ENCODE data around the gene BCL2L15. TPM values are rescaled to one million over a fixed set of nuclear protein-coding genes. Genes with fewer than 3 reads are reported as not detected.

Gene BCL2L15
- total and polyA plus RNA-seq, 2 of the 13 experiments (the other 11 are each of a cell fraction or from before 2014, with no cell fraction given), result 0.03 to 0.27 TPM

DNA sequence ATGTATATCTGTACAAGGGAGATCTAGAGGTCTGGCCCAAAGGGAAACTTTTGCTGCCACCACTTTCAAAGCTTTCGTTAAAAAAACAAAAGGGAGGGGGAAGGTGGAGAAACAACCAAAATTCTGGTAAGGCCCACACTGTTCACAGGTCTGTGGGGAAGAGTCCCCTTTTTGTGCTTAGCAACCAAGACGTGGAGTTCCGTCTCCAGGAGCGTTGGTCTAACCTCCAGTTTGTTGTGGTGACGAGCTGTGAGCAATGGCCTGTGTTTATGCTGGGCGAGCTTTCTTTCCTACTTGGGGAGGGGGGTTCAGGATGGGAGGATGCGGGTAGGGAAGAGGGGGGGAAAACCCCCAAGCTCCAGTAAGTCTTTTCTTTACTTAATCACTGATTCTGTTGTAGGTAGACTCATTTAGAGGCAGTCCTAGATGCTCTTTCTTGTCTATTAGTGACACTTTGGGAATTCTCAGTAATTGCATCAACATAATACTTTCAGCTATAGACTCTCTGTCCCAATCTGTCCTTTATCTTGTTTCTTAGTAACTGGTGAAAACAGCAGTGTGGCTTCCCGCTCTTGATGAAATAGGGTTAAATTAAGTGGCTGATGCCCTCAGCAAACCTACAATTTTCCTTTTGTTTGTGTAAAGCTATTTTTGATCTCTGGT, 43.2 kb upstream of the BCL2L15 start:
- Histone ChIP-seq H3K9ac (ENCODE audit: insufficient read depth, low read depth, low read length) (peak overlapping the region; percentile 96), H3K79me2 (ENCODE audit: insufficient read depth, low read length) (peaks cover 58% of the 10 kb centered on the region), H3K9me3 (ENCODE audit: low read length) (no peaks in the 10 kb centered on the region), H2AFZ (ENCODE audit: low read length) (no peak overlapping the region), H3K27me3 (ENCODE audit: control insufficient read depth in 1 of 2, insufficient read depth in 2 of 2, low read length in 2 of 2) (no peaks in the 10 kb centered on the region; a peak in 1 of 5 replicates), H3K36me3 (replicated peaks in 1 of 2; ENCODE audit: control insufficient read depth in 1 of 2, insufficient read depth in 2 of 2, low read length in 2 of 2) (no peaks in the 10 kb centered on the region), H3K4me3 (replicated peaks in 1 of 3; ENCODE audit: insufficient read depth in 1 of 3, low read depth in 2 of 3, low read length in 3 of 3) (peak overlapping the region; percentile 90 to 99 (median 99)), H3K27ac (ENCODE audit: extremely low read length, insufficient read depth, low read length) (peak overlapping the region; percentile 99), H3K4me1 (ENCODE audit: insufficient read depth, low read length) (peaks cover 58% of the 10 kb centered on the region), H4K20me1 (ENCODE audit: insufficient read depth, low read length) (peaks cover 17% of the 10 kb centered on the region), H3K4me2 (ENCODE audit: low read depth, low read length) (peak overlapping the region; percentile 81)
- ChIA-PET CTCF (ENCODE audit: low intra/inter-chr PET ratio, low total read pairs) (no interaction called here), POLR2A (interaction anchor here (1.2 to 4.4 kb wide), 7 partner anchors 9 to 171 kb away, joined by 3 to 102 read pairs (median 10); partner anchors contain the start of genes AP4B1, DCLRE1B, PHTF1 and RSBN1)
- BruUV-seq (replicated peaks), result no TSS peak
- in situ Hi-C loops (cut with HindIII; ENCODE audit: extremely low pct_ligation_motif_present, low pct_unique_long_range_greater_than_20kb), result no loop called here
- ATAC-seq (no peak; the same call in 2 of the 3 replicates), DNase-seq (ENCODE audit: low spot score) (peak; percentile 20), FAIRE-seq (no peak)
- 1% methylated on average over 8 of the region's 8 CpGs for WGBS (ENCODE audit: low lambda C conversion rate)
- intact Hi-C loops (cut with micrococcal nuclease; ENCODE audit: unreplicated experiment), result loop anchor here (2.0 kb wide), 1 partner anchor 18 kb away; no protein-coding TSS in a partner anchor
- TF ChIP-seq, protein P1, sequence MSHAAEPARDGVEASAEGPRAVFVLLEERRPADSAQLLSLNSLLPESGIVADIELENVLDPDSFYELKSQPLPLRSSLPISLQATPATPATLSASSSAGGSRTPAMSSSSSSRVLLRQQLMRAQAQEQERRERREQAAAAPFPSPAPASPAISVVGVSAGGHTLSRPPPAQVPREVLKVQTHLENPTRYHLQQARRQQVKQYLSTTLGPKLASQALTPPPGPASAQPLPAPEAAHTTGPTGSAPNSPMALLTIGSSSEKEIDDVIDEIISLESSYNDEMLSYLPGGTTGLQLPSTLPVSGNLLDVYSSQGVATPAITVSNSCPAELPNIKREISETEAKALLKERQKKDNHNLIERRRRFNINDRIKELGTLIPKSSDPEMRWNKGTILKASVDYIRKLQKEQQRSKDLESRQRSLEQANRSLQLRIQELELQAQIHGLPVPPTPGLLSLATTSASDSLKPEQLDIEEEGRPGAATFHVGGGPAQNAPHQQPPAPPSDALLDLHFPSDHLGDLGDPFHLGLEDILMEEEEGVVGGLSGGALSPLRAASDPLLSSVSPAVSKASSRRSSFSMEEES (CRISPR knock-in tag; IDR thresholded peaks at IDR 0.05), result no peak
- TF ChIP-seq ZFP36L2 (CRISPR knock-in tag; IDR thresholded peaks at IDR 0.05), result no peak
- TF ChIP-seq ZNF792 (CRISPR knock-in tag; IDR thresholded peaks at IDR 0.05), result no peak
- no peak for TF ChIP-seq ZBTB42 (CRISPR knock-in tag; IDR thresholded peaks at IDR 0.05)
- TF ChIP-seq, protein P2, sequence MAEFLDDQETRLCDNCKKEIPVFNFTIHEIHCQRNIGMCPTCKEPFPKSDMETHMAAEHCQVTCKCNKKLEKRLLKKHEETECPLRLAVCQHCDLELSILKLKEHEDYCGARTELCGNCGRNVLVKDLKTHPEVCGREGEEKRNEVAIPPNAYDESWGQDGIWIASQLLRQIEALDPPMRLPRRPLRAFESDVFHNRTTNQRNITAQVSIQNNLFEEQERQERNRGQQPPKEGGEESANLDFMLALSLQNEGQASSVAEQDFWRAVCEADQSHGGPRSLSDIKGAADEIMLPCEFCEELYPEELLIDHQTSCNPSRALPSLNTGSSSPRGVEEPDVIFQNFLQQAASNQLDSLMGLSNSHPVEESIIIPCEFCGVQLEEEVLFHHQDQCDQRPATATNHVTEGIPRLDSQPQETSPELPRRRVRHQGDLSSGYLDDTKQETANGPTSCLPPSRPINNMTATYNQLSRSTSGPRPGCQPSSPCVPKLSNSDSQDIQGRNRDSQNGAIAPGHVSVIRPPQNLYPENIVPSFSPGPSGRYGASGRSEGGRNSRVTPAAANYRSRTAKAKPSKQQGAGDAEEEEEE (CRISPR knock-in tag; IDR thresholded peaks at IDR 0.05; ENCODE audit: borderline replicate concordance), result no peak
- no peak for TF ChIP-seq KLF15 (CRISPR knock-in tag; IDR thresholded peaks at IDR 0.05; ENCODE audit: borderline replicate concordance)
- TF ChIP-seq, protein P3, sequence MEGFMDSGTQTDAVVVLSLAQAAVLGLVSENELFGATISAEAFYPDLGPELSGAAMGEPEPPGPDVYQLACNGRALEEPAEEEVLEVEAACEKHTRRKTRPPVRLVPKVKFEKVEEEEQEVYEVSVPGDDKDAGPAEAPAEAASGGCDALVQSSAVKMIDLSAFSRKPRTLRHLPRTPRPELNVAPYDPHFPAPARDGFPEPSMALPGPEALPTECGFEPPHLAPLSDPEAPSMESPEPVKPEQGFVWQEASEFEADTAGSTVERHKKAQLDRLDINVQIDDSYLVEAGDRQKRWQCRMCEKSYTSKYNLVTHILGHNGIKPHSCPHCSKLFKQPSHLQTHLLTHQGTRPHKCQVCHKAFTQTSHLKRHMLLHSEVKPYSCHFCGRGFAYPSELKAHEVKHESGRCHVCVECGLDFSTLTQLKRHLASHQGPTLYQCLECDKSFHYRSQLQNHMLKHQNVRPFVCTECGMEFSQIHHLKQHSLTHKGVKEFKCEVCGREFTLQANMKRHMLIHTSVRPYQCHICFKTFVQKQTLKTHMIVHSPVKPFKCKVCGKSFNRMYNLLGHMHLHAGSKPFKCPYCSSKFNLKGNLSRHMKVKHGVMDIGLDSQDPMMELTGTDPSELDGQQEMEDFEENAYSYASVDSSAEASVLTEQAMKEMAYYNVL (CRISPR knock-in tag; IDR thresholded peaks at IDR 0.05; ENCODE audit: borderline replicate concordance), result no peak
- TF ChIP-seq ZNF619 (CRISPR knock-in tag; IDR thresholded peaks at IDR 0.05), result no peak
- TF ChIP-seq ZNF17 (CRISPR knock-in tag; IDR thresholded peaks at IDR 0.05), result no peak
- TF ChIP-seq TARDBP (CRISPR knock-in tag; IDR thresholded peaks at IDR 0.05), result no peak
- no peak for TF ChIP-seq RELA (CRISPR knock-in tag; IDR thresholded peaks at IDR 0.05)
- TF ChIP-seq ZNF557 (CRISPR knock-in tag; IDR thresholded peaks at IDR 0.05), result no peak
- no peak for TF ChIP-seq MAFG (CRISPR knock-in tag; IDR thresholded peaks at IDR 0.05)
- 0 out of 2 replicates have a peak, but pooled peaks have one; percentile 2 for TF ChIP-seq SAP130 (CRISPR knock-in tag; IDR thresholded peaks at IDR 0.05; ENCODE audit: low read depth)
- TF ChIP-seq ZNF207 (IDR thresholded peaks at IDR 0.05; ENCODE audit: borderline replicate concordance), result no peak
- TF ChIP-seq ZNF605 (CRISPR knock-in tag; IDR thresholded peaks at IDR 0.05), result no peak

All from HepG2 (cell line).